Astrocyte of the spinal cord (primary cell): Measurements from ENCODE around the gene ARHGDIG.
A peak's percentile ranks its signal among the peaks of the same experiment; 100 is the strongest.

Source experiments
- DNase-seq: peaks from one replicate; pipeline ENCODE4 v3.0.0; 2011; ENCODE audit warnings: low read depth, low spot score
- H3K4me3 ChIP-seq: 2 replicates; pipeline ENCODE4 v1.5.1; 2011; ENCODE audit warnings: low read depth, mild to moderate bottlenecking, low read length, moderate library complexity
- in situ Hi-C: cut with HindIII; loops from 2 replicates; pipeline ENCODE4 v1.10.0; 2017; ENCODE audit warnings: low sequenced_read_pairs
- TF ChIP-seq, protein P1 (sequence below): IDR thresholded peaks from 2 replicates; pipeline ENCODE4 v1.5.1; 2012; ENCODE audit warnings: low read depth, mild to moderate bottlenecking, low read length, inconsistent platforms

ARHGDIG gene

DNA sequence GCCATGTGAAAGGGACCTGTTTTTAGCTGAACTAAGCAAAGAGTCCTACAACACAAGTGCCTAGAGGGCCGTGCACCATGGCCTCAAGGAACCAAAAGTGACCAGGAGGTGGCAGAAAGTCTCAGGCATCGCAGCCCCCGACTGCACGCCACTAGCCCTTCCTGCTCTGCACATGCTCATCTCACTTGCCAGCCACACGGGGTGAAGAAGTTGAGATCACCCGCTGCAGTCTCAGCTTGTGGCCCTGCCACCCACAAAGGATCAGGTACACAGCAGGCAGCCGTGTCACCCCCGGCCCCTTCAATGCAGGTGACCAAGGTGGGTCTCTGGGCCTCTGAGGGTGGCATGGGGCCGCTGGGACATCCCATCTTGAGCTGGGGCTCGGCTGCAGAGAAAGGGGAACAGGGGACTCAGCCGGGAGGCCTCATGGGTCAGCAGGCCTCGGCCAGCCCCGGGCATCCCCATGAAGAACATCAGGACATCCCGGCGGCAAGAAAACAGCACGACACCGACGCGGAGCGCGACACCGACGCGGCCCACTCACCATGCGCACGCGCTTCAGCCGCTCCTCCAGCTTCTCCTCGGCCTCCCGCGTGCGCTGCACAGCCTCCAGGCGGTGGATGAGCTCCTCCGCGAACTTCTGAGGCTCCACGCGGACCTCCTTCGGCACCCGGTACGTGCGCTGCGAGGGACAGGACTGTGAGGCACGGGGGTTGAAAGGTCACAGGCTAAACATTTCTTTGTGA is 23.5 kb downstream of the ARHGDIG start:
- no peak overlapping the region for H3K4me3 ChIP-seq
- TF ChIP-seq, protein P1, sequence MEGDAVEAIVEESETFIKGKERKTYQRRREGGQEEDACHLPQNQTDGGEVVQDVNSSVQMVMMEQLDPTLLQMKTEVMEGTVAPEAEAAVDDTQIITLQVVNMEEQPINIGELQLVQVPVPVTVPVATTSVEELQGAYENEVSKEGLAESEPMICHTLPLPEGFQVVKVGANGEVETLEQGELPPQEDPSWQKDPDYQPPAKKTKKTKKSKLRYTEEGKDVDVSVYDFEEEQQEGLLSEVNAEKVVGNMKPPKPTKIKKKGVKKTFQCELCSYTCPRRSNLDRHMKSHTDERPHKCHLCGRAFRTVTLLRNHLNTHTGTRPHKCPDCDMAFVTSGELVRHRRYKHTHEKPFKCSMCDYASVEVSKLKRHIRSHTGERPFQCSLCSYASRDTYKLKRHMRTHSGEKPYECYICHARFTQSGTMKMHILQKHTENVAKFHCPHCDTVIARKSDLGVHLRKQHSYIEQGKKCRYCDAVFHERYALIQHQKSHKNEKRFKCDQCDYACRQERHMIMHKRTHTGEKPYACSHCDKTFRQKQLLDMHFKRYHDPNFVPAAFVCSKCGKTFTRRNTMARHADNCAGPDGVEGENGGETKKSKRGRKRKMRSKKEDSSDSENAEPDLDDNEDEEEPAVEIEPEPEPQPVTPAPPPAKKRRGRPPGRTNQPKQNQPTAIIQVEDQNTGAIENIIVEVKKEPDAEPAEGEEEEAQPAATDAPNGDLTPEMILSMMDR: peak; percentile 6
- no peak for DNase-seq
- in situ Hi-C loops: no loop called here

DNA sequence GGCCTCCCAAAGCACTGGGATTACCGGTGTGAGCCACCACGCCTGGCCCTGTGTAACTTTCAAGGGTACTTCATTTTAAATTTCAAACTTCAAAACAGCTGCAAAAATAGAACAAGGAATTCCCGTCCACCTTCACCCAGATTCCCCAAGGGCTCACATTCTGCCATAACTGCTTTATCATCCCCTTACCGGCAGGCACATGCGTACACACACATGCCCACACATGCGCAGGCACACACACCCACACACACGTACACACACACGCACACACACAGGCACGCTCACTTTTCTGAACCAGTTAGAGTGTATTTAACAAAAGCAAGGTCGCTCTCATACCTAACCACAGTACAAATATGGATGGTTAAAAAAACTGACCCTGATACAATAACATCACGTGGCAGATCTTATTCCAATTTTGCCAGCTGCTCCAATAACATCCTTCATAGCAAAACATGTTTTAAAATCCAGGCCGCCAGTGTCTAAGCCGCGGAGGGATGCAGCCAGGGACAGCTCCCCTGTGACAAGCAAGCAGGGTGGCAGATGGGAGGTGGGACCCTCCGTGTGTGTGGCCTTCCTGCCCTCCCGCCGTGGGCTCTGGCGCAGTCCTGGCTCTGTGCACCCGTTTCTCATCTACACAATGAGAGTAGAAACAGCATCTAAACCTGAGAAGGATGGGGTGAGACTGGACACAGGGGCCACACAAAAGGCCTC is 25.7 kb downstream of the ARHGDIG start:
- no peak overlapping the region for H3K4me3 ChIP-seq
- in situ Hi-C loops: no loop called here
- TF ChIP-seq, protein P1: no peak
- DNase-seq: no peak

DNA sequence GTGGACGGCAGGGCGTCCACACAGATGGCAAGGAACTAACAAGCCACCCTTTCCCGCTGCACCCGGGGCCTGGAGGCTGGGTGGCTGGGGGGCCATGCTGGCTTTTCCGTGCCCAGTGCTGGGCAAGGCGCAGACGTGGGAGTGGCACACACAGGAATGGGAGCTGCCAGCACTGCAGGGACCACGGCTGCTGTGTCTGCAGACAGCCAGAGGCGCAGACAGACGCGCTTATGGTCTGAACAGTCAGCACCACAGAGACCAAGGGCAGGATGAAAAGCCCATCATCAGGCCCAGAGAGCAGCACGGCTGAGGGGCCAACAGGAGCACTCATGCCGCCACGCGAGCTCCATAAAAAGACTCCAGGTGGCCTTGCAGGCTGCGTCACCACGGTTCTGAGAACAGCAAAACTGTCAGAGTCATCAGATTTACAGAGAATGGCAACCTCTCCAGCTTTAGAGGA is 26.6 kb downstream of the ARHGDIG start:
- H3K4me3 ChIP-seq: no peak overlapping the region
- in situ Hi-C loops: no loop called here
- no peak for DNase-seq
- TF ChIP-seq, protein P1: no peak

DNA sequence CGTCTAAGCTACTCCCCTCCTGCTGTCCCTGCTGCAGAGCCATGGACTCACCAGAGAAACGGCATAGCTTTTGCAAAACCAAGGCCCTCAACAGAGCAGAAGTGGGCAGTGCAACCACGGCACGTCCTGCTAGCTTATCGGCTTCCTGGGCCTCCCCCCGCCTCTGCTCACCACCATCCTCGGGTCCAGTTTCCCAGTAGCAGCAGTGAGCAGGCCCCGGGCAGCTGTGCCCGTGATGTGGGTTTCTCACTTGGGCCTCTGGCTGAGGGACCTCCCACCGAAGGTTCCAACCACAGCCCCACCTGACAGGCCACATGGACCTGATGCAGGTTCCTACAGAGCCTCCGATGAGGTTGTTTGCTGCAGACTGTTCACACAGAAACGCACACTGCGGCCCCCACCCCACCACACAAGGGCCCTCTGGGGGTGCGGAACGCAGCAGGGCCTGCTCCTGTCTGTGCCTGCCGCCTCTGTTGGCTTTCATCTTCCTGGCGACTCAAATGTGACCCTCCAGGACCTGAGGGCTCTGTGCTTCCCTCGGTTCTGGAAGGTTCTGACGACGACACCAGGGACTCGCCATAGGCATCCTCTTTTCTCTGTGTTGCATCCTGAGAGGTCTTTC is 27.4 kb downstream of the ARHGDIG start:
- TF ChIP-seq, protein P1: no peak
- in situ Hi-C loops: no loop called here
- no peak for DNase-seq
- H3K4me3 ChIP-seq: no peak overlapping the region

DNA sequence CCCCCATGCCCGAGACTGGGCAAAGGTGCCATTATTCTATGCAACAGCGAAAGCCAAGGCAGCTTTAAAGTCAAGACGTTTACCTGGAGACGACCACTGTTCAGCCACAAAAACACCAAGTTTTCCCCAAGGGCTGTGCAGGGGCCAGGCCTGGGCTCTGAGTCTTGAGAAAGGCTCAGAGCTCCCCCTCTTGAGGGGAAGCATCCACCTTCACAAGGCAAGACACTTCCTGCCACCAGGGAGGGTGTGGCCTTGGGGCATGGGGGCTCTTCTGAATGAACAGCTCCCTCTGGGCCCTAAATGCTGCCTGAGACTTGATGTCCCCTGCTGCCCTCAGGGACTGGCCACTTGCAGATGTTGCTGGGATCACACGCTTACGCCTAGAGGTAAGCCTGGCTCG is 29.1 kb downstream of the ARHGDIG start:
- in situ Hi-C loops: no loop called here
- no peak for DNase-seq
- TF ChIP-seq, protein P1: no peak
- H3K4me3 ChIP-seq: no peak overlapping the region

DNA sequence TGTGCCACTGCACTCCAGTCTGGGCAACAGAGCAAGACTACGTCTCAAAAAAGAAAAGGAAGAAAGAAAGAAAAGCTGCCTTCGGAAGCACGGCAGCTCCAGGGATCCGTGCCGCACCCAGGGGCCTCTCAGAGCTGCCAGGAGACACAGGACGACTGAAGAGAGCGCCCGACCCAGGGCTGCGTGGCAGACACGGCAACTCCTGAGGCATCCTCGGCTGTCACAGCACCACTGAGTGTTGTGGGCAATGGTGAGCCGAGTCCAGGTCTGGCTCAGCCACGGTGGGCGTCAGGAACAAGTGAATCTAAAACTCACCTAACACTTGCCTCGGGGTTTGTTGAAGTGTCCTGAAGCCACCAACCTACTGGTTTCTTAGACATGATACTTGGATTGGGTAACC is 31.3 kb downstream of the ARHGDIG start:
- TF ChIP-seq, protein P1: no peak
- in situ Hi-C loops: no loop called here
- DNase-seq: no peak
- H3K4me3 ChIP-seq: no peak overlapping the region
